Measurements from ENCODE around the gene SARM1. TPM values are rescaled to one million over a fixed set of nuclear protein-coding genes. Genes with fewer than 3 reads are reported as not detected.

SARM1 gene
- total RNA-seq, 2 experiments from 2014 or later, result 25.7 to 29.0 TPM

GRCh38 chr17:28348979-28349378 is 22.5 kb upstream of the SARM1 start:
- DNase-seq, result no peak
- no peaks in the 10 kb centered on the region for H3K4me1 Mint-ChIP-seq
- H3K27ac Mint-ChIP-seq, result no peak overlapping the region
- H3K9me3 Mint-ChIP-seq, result no peaks in the 10 kb centered on the region
- no peak overlapping the region for H3K4me3 Mint-ChIP-seq
- H3K27me3 Mint-ChIP-seq, result no peaks in the 10 kb centered on the region
- H3K36me3 Mint-ChIP-seq, result peaks cover 24% of the 10 kb centered on the region

- Mint-ChIP-seq H3K9me3 (no peaks in the 10 kb centered on the region), H3K4me3 (no peak overlapping the region), H3K4me1 (peaks cover 9% of the 10 kb centered on the region), H3K27me3 (no peaks in the 10 kb centered on the region), H3K36me3 (peaks cover 21% of the 10 kb centered on the region), H3K27ac (no peak overlapping the region)
- DNase-seq, result no peak
Observed at GRCh38 chr17:28350271-28350670, 21.2 kb upstream of the SARM1 start.

GRCh38 chr17:28357061-28357900 is 14.2 kb upstream of the SARM1 start, which contains the start of gene POLDIP2:
Gene POLDIP2, minus strand, starts transcription at chr17:28357527. Its CDS starts 79 bp downstream, at chr17:28357448.
- Mint-ChIP-seq H3K36me3 (peaks cover 13% of the 10 kb centered on the region), H3K4me1 (peaks cover 29% of the 10 kb centered on the region), H3K27me3 (no peaks in the 10 kb centered on the region), H3K9me3 (no peaks in the 10 kb centered on the region), H3K27ac (peak within 1 kb of the TSS; percentile 89), H3K4me3 (peak within 1 kb of the TSS; percentile 88)
- DNase-seq, result peak; percentile 98

GRCh38 chr17:28357901-28358197 is 13.6 kb upstream of the SARM1 start:
- H3K36me3 Mint-ChIP-seq, result peaks cover 12% of the 10 kb centered on the region
- peaks cover 29% of the 10 kb centered on the region for H3K4me1 Mint-ChIP-seq
- no peaks in the 10 kb centered on the region for H3K9me3 Mint-ChIP-seq
- peak overlapping the region; percentile 89 for H3K27ac Mint-ChIP-seq
- no peaks in the 10 kb centered on the region for H3K27me3 Mint-ChIP-seq
- no peak for DNase-seq
- H3K4me3 Mint-ChIP-seq, result peak overlapping the region; percentile 88

GRCh38 chr17:28363186-28363585 is 8.3 kb upstream of the SARM1 start:
- no peaks in the 10 kb centered on the region for H3K9me3 Mint-ChIP-seq
- peaks cover 6% of the 10 kb centered on the region for H3K4me1 Mint-ChIP-seq
- no peak overlapping the region for H3K27ac Mint-ChIP-seq
- DNase-seq, result no peak
- no peak overlapping the region for H3K4me3 Mint-ChIP-seq
- no peaks in the 10 kb centered on the region for H3K27me3 Mint-ChIP-seq
- H3K36me3 Mint-ChIP-seq, result peaks cover 2% of the 10 kb centered on the region

GRCh38 chr17:28363776-28364650 is 7.5 kb upstream of the SARM1 start:
- no peak for DNase-seq
- H3K4me1 Mint-ChIP-seq, result peaks cover 3% of the 10 kb centered on the region
- H3K27ac Mint-ChIP-seq, result no peak overlapping the region
- H3K9me3 Mint-ChIP-seq, result no peaks in the 10 kb centered on the region
- H3K4me3 Mint-ChIP-seq, result no peak overlapping the region
- peaks cover 2% of the 10 kb centered on the region for H3K36me3 Mint-ChIP-seq
- no peaks in the 10 kb centered on the region for H3K27me3 Mint-ChIP-seq

GRCh38 chr17:28364665-28365363 is 6.7 kb upstream of the SARM1 start, which contains the start of gene SEBOX:
Gene SEBOX, minus strand, starts transcription at chr17:28365199. Its CDS starts 48 bp downstream, at chr17:28365151.
- no peak within 1 kb of the TSS for H3K4me3 Mint-ChIP-seq

GRCh38 chr17:28365487-28365886 is 6.0 kb upstream of the SARM1 start:
- Mint-ChIP-seq H3K4me3 (no peak overlapping the region), H3K36me3 (peaks cover 2% of the 10 kb centered on the region), H3K9me3 (no peaks in the 10 kb centered on the region), H3K27ac (no peak overlapping the region), H3K27me3 (no peaks in the 10 kb centered on the region), H3K4me1 (peaks cover 4% of the 10 kb centered on the region)
- no peak for DNase-seq

More at GRCh38 chr17:28364665-28365363, 6.7 kb upstream of the SARM1 start, which contains the start of gene SEBOX:
- H3K9me3 Mint-ChIP-seq, result no peaks in the 10 kb centered on the region
- H3K27me3 Mint-ChIP-seq, result no peaks in the 10 kb centered on the region
- H3K36me3 Mint-ChIP-seq, result peaks cover 2% of the 10 kb centered on the region
- no peak within 1 kb of the TSS for H3K27ac Mint-ChIP-seq
- DNase-seq, result no peak
- H3K4me1 Mint-ChIP-seq, result no peaks in the 10 kb centered on the region

GRCh38 chr17:28366605-28367004 is 4.9 kb upstream of the SARM1 start:
- Mint-ChIP-seq H3K4me1 (peaks cover 11% of the 10 kb centered on the region), H3K27ac (peak overlapping the region; percentile 49), H3K9me3 (no peaks in the 10 kb centered on the region), H3K27me3 (no peaks in the 10 kb centered on the region), H3K4me3 (no peak overlapping the region), H3K36me3 (no peaks in the 10 kb centered on the region)
- DNase-seq, result no peak

GRCh38 chr17:28367641-28368305 is 3.7 kb upstream of the SARM1 start:
- no peaks in the 10 kb centered on the region for H3K27me3 Mint-ChIP-seq
- H3K9me3 Mint-ChIP-seq, result no peaks in the 10 kb centered on the region
- H3K27ac Mint-ChIP-seq, result no peak overlapping the region
- no peak for DNase-seq
- peaks cover 12% of the 10 kb centered on the region for H3K4me1 Mint-ChIP-seq
- H3K36me3 Mint-ChIP-seq, result no peaks in the 10 kb centered on the region
- H3K4me3 Mint-ChIP-seq, result no peak overlapping the region

- Mint-ChIP-seq H3K27ac (no peak overlapping the region), H3K4me3 (no peak overlapping the region), H3K9me3 (no peaks in the 10 kb centered on the region), H3K4me1 (peaks cover 18% of the 10 kb centered on the region), H3K27me3 (no peaks in the 10 kb centered on the region), H3K36me3 (peaks cover 5% of the 10 kb centered on the region)
- DNase-seq, result no peak
Observed at GRCh38 chr17:28368306-28368831, 3.1 kb upstream of the SARM1 start.

GRCh38 chr17:28368915-28369683 is 2.4 kb upstream of the SARM1 start:
- no peak for DNase-seq
- Mint-ChIP-seq H3K27ac (no peak overlapping the region), H3K9me3 (no peaks in the 10 kb centered on the region), H3K4me3 (no peak overlapping the region), H3K27me3 (no peaks in the 10 kb centered on the region), H3K36me3 (peaks cover 8% of the 10 kb centered on the region), H3K4me1 (peaks cover 22% of the 10 kb centered on the region)

GRCh38 chr17:28369684-28370034 is 1.8 kb upstream of the SARM1 start:
- Mint-ChIP-seq H3K9me3 (no peaks in the 10 kb centered on the region), H3K36me3 (peaks cover 8% of the 10 kb centered on the region), H3K4me1 (peaks cover 22% of the 10 kb centered on the region), H3K4me3 (no peak overlapping the region), H3K27me3 (no peaks in the 10 kb centered on the region), H3K27ac (no peak overlapping the region)
- no peak for DNase-seq

Data from activated naive CD8-positive, alpha-beta T cell treated with anti-CD3 and anti-CD28 coated beads for 36 hours (primary cell).